ENCODE measurements around the gene JAML.

The JAML gene, protein sequence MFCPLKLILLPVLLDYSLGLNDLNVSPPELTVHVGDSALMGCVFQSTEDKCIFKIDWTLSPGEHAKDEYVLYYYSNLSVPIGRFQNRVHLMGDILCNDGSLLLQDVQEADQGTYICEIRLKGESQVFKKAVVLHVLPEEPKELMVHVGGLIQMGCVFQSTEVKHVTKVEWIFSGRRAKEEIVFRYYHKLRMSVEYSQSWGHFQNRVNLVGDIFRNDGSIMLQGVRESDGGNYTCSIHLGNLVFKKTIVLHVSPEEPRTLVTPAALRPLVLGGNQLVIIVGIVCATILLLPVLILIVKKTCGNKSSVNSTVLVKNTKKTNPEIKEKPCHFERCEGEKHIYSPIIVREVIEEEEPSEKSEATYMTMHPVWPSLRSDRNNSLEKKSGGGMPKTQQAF

GRCh38 chr11:118224511-118225188 lies at the start of gene JAML:
Gene JAML, minus strand, starts transcription at chr11:118225011. Its CDS starts 10,145 bp downstream, at chr11:118214866.
- DNase-seq = no peak

DNA sequence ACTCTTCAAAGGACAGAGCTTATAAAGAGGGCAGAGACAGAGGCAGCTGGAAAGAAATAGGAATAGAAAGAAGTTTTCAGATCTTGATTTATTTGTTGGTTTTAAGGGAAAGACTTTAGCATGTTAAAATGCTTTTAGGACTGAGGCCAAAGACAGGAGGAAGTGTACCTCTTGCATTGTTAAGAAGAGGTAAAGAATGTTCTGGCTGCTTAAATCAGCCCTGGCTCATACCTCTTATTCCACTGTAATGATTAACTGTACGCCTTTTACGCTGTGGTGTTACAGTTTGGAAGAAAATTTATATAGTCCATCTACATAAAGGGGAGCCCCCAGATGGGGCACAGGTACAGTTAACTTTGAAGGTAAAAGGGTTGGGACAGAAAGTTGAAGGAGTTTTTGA lies 49.4 kb upstream of the JAML start:
- DNase-seq = no peak

DNA sequence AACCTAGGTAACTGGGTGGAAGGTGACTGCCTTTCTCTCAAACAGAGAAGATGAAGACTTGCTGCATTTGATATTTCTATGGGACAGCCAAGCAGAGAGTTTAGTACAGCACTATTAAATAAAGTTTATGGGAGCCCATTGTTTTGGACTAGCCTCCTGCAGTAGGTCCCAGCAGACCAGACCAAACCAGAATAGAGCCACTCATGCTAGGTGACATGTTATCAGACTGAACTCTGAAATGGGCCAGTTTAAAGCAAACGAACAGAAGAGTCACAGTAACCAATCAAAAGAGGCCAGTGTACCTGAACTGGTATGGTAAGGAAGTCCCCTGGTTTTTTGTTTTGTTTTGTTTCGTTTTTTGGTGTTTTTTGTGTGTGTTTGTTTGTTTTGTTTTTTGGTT lies 47.2 kb upstream of the JAML start:
- no peak for DNase-seq

- DNase-seq = no peak
Measured at GRCh38 chr11:118267486-118267885, 42.7 kb upstream of the JAML start.

- DNase-seq = no peak
Measured at GRCh38 chr11:118265954-118266353, 41.1 kb upstream of the JAML start.

GRCh38 chr11:118264569-118265465 lies 40.0 kb upstream of the JAML start:
- DNase-seq = no peak

GRCh38 chr11:118263695-118264568 lies 39.1 kb upstream of the JAML start, which contains the start of gene MPZL2:
Gene MPZL2, minus strand, starts transcription at chr11:118264297. Its CDS starts 144 bp downstream, at chr11:118264153.
- no peak for DNase-seq

DNA sequence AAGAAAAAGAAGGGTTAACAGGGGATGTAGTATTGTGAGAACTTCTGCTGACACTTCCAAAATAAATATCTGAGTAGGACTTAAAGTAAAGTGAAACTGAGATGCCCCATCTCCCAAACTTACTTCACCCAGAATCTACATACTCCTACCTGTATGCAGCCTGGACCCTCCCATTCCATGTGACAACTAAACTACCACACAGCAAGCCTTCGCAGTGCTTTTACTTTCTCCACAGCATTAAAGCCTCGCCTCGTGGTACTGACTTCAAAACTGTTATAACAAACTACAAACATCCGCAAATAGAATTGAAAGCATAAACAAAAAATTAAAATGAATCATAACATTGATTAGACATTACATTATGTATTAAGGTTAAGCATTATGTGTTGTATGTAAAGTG lies 38.3 kb upstream of the JAML start:
- DNase-seq = no peak

- DNase-seq = no peak
Measured at GRCh38 chr11:118260353-118260752, 35.5 kb upstream of the JAML start.

DNA sequence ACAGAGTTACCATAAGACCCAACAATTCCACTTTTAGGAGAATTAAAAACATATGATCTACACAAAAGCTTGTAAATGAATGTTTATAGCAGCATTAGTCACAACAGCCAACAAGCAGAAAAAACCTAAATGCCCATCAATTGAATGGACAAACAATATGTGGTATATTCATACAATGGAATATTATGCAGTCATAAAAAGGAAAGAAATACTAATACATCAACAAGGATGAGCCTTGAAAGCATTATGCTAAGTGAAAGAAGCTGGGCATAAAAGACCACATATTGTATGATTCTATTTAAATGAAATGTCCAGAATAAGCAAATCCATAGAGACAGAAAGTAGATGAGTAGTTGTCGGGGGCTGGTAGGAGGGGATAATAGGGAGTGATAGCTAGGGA lies 34.3 kb upstream of the JAML start:
- DNase-seq = no peak

DNA sequence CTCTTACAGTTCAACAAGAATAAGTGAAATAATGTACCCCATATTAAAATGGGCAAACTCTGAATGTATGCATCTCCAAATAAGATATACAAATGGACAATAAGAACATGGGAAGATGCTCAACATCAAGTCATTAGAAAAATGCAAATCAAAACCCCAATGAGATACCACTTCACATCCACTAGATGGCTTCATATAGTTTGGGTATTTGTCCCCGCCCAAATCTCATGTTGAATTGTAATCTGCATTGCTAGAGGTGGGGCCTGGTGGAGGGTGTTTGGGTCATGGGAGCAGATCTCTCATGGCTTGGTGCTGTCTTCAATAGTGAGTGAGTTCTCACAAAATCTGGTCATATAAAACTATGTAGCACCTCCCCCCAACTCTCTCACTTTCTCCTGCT lies 33.6 kb upstream of the JAML start:
- no peak for DNase-seq

DNA sequence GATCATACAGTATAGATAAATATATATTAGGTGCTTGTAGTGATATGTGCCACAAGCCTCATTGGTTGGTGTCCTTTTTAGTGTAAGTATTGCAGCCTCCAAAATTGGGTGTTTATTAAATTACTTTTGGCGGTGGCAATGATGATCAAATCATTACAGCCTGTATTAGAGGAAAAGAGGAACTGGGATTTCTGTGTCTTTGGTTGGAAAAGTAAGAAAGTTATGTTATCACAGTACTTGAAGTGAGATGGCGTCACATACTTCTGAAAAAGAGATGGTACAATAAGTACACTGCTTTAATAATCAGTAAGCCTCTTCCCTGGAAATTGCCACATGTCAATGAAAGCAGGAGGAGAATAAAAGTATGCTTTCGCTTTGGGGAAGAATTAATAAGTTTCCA lies 27.9 kb upstream of the JAML start:
- DNase-seq = no peak

DNA sequence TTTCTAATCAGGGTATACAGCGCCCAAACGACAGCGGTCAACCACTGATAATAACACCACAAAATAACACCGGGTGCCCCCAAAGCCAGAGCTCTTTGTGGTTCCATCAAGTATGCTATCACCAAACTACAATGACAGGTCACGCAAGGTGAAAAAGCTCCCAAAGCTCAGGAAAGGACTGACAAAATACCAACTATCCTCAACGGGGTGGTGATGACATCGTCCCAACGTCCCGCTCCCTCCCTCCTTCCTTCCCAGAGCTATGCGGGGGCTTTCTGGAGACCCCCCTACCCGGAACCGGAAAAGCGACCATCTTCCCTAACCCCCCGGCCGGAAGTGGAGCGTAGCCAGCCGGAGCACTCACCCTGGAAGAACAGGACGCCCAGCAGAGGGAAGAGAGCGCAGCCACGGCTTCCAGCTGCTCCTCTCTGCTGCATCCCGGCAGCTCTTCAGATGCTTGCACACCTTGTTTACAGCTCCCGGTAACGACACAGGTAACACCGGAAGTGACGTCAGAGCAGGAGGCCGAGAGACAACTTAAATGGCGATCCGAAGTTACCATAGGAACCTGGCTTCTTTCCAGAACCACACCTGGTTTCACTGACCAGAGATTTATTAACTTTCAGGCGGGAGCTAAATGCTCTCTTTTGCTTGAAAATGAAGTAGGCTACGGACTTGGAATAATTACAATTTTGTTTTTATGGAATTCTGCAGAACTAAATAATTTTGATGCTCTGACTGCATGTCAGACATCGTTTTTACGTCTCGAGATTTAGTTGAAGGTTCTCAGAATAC lies 27.2 kb upstream of the JAML start, which contains the start of gene MPZL3:
Gene MPZL3, minus strand, starts transcription at position 508 of the 795 bp plus-strand sequence. Its CDS starts 71 bp downstream, at position 437.
- DNase-seq = no peak

GRCh38 chr11:118247041-118247440 lies 22.2 kb upstream of the JAML start:
- no peak for DNase-seq

GRCh38 chr11:118245936-118246562 lies 21.2 kb upstream of the JAML start:
- no peak for DNase-seq

DNA sequence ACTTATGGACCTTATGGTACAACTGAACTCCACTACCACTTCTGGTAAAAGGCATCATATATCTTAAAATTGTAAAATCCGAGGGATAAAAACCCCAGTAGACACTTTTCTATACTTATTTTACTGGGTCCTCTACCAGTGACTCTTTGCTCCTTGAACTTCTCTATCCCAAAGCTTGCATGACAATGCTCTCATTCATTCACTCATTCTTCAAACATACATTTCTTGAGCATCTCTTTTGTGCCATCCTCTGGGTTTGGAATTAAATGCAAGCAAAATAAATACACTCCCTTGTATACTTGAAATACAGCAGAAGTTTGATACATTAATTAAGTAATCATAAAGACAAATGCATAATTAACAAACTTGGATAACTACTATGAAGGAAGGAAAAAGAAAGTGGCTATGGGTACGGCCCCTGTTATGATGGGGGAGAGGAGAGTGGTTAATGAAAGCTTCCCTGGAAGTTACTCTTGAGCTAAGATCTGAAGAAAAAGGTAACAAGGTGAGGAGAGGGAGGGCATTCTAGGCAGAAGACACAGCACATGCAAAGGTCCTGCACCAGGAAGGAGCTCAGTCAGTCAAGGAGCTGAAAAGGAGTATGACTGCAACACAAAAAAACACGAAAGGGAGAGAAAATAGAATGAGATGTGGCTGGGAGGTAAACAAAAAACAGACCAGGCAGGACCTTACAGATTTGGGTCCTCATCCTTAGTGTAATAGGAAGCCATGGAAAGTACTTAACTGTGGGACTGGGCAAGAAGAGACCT lies 19.4 kb upstream of the JAML start:
- DNase-seq = no peak

DNA sequence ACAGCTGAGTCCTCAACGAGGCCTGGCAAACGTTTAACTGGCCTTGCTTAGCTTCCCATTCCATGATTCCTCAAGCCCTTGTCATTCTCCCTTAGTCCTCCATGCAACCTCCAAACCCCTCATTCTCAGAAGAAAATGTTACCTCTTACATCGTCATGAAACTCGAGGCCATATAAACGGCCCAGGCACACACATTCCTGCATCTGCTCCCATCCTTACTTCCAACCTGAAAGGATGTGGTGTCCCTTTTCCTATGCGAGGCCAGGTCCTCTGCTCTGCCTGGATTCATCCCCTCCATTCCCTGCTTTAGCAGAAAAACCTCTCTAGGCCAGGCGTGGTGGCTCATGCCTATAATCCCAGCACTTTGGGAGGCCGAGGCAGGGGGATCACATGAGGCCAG lies 18.4 kb upstream of the JAML start:
- no peak for DNase-seq

- no peak for DNase-seq
Measured at GRCh38 chr11:118241764-118242098, 16.9 kb upstream of the JAML start.

GRCh38 chr11:118240999-118241763 lies 16.4 kb upstream of the JAML start:
- DNase-seq = no peak

All from cortex of kidney (tissue), 1 donor.